Stimulated activated CD4-positive, alpha-beta T cell treated with anti-CD3 and anti-CD28 coated beads, TNF-alpha, amount 100 ng/mL, for 4 hours (primary cell): Measurements from ENCODE around the gene POMGNT1.

Source experiments
- DNase-seq, 3 experiments: peaks; one replicate each; pipeline ENCODE4 v3.0.0-alpha.2; 2020; ENCODE audit warnings: low read depth in 3 of 3

POMGNT1 gene

GRCh38 chr1:46183079-46183847, 15.0 kb downstream of the POMGNT1 start:
- DNase-seq: no peak

GRCh38 chr1:46181343-46182260, 16.6 kb downstream of the POMGNT1 start:
- no peak for DNase-seq

DNA sequence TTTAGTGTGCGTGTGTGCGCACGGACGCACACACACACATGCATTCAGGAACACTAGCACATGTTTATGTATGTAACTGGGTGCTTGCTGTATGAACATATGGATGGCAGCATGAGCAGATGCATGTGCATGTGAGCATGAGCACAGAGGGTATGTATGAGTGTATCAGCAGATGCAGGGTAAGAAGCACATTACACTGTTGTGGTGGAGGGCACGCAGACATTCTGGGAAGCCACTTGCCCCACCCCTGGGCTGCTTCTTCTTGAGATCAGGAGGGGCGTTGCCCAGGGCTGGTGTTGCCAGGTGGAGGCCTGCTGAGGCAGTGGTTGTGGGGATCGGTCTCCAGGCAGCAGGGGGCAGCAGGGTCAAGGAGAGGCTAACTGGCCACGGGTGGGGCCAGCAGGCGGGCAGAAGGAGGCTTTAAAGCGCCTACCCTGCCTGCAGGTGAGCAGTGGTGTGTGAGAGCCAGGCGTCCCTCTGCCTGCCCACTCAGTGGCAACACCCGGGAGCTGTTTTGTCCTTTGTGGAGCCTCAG, 18.1 kb downstream of the POMGNT1 start:
- no peak for DNase-seq

DNA sequence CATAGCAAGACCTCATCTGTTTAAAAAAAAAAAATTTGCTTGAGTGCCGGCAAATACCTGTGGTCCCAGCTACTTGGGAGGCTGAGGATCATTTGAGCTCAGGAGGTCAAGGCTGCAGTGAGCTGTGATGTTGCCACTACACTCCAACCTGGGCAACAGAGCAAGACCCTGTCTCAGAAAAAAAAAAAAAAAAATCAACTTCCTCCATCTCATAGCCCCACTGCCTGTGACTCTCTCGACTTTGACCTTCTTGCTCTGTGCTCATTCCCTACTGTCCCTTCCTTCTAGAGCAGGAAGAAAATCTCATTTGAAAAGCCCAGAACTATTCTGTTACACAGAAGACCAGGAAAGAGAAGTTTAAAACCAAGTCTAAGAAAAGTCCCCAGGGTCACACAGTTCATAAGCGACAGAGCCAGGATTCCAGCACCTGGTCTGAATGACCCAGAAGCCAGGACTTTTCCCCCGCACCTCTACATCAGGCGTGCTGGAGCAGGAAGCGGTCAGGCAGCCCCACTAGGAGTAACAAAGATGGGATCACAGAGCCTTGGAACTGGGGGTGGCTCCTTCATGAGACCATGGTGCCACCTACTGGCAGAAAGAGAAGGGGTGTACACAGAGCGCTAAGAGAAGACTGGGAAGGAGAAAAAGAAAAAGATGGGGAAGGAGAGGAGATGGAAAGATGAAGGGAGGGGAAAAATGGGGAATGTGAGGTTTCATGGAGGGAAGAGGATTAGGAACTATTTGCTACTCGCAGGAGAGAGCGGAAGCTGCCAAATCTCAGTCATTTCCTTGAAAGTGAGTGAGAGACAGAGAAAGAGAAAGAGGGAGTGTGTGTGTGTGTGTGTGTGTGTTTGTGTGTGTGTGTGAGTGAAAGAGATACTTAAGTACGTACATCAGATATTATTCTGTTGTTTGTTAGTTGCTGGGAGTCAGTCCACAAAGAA, 18.8 kb downstream of the POMGNT1 start:
- peak in 1 of 3 experiments; percentile 32 for DNase-seq

GRCh38 chr1:46176211-46176865, 21.9 kb downstream of the POMGNT1 start, which contains the start of gene P3R3URF:
TSS of gene P3R3URF (minus strand) at chr1:46176488. CDS start at chr1:46176471, 17 bp downstream.
- DNase-seq: no peak

DNA sequence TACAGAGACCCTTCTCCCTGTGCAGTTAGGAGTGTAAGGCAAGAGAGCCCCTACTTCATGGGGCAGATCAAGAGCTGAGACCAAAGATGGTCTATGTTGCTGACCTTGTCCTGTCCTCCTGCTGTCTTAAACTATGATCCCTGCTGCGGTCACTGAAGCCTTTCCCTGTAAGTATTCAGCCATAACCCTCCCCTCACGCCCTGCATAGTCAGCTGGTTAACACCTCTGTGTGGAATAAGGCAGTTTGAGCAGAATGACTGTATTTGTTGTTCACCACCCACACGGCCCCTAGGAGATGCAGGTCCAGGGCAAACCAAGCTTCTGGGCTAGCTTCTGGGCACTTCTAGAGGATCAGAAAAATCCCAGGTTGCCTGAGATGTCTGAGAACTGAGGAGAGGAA, 23.0 kb downstream of the POMGNT1 start:
- DNase-seq: no peak

DNA sequence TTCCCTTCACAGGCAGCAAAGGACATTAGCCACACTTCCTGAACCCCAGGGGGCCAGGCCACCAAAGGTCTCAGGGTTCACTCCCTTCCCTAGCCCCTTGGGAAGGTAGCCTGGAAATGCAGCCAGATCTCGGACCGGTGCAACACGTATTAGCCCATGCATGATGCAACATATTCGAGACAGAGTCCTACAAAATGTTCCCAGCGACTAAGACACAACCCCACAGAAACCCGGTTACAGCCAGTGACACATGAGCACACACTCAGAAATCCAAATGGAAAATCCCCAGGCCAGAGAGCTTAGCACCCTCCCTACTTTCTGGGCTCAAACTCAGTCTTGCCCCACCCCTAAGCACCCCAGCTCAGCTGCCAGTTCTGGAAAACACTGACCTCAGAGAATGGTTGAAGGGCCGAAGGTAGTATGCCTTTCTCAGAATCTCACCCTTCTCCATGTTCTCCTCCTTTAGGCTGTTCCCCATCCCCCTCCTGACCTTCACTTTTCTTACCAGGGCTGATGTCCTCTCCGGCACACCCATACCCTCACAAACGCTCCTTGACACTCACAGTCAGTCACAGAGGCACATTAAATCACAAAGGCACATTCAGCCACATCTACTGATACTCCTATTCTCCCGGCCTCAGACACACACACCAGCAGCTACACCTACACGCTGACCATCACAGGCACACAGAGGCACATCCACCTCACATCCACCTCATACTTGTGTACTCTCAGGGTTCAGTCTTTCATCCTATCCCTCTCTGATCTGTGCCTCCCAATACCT, 23.6 kb downstream of the POMGNT1 start, which contains the start of gene TSPAN1:
TSPAN1 (plus strand) TSS at position 640 of the 784 bp plus-strand sequence. CDS start 6,021 bp downstream, outside the sequence.
- DNase-seq: no peak

DNA sequence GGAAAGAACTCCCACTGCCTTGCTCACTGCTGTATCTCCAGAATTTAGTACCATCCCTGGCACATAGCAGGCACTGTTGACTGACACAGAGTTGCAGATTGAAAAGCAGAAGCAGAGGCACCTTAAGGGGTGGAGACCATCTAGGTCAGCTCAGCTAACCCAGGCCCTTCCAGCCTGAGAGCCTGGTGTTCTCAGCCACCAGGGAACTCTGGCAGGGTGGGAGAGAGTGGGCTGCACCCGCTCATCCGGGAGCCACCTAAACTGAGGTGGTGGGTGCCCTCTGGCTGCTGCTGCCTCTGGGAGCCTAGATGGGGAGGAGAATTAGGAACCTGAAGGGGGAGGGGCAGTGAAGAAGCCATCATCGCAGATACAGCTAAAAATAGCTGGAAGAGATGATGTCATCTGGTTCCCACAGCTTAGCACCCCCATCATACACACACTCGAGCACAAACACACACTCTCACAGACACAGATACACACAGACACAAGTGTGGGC, 24.8 kb downstream of the POMGNT1 start:
- DNase-seq: no peak

- DNase-seq: no peak
These were observed 25.9 kb downstream of the POMGNT1 start for GRCh38 chr1:46172321-46172720.

DNA sequence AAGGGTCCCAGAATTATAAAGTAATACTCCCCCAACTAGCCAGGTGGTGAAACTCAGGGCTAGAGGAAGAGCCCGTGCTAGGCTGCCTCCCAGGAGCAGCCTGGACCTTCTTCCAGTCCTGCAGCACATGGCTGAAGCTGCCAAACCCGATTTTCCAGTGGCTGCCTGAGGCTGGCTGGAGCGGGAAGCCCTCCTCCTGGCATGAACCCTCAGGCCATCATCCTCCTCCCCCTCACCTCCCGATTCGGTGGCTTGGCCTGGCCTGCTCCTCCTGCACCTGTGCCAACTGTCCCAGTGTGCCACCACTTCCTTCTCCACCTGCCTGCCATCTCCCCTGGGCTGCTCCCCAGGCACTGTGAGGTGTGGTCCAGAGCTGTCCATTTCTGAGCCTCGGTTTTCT, 26.4 kb downstream of the POMGNT1 start:
- no peak for DNase-seq

DNA sequence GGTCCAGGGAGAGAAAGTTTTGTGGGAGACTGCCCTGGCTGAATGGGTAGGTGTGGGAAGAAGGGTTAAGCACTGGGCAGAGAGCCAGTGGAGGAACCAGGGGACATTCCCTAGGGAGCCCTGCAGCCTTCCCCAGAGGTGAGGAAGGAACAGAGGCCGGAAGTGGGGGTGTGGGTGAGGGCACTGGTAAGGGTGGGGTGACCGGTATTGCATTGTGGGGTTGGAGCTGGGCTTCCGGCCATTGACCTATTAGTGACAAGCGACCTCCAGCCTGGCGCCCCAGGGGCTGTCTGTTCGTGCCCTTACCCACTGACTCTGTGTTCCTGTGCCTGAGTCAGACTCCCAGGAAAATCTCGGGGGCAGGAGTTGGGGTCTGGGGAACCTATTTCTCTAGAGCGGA, 26.9 kb downstream of the POMGNT1 start:
- no peak for DNase-seq

GRCh38 chr1:46169811-46170454, 28.3 kb downstream of the POMGNT1 start:
- DNase-seq: no peak

GRCh38 chr1:46168477-46168876, 29.8 kb downstream of the POMGNT1 start:
- no peak for DNase-seq

- peak; percentile 3 to 23 (median 21) for DNase-seq
These were observed 31.4 kb downstream of the POMGNT1 start for GRCh38 chr1:46166521-46167462.

DNA sequence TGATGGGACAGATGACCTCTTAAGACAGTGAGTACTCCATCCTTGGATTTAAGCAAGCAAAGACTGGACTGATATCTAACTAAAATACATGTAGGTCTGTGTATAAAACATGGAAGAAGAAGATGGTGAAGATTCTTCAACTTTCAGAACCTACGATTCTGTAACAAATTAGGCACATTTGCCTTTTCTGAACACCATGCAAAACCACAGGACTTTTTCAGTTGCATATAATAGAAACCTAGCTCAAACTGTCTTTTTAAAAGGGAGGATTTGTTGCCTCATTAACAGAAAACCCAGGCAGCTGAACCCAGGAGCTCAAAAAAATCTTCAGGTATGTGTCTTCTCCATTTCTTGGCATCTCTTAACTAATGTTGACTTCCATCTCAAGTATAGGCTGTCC, 38.0 kb downstream of the POMGNT1 start:
- DNase-seq: no peak

DNA sequence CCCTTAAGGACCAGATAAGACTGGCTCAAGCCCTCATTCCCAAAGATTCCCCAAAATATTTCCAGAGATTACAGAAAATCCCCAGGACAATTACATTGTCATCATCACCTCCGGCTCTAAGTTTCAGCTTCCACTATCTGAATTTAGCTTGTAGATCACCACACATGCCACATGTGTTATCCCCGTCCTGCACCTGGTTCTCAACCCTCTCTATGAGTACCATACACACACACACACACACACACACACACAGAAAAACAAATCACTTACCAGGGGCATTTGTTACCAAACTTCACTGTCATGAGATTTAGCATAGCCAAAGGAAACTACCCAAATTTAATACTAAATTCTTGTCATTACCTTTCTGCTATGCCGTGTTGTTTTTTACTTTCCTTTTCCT, 38.7 kb downstream of the POMGNT1 start:
- no peak for DNase-seq

DNA sequence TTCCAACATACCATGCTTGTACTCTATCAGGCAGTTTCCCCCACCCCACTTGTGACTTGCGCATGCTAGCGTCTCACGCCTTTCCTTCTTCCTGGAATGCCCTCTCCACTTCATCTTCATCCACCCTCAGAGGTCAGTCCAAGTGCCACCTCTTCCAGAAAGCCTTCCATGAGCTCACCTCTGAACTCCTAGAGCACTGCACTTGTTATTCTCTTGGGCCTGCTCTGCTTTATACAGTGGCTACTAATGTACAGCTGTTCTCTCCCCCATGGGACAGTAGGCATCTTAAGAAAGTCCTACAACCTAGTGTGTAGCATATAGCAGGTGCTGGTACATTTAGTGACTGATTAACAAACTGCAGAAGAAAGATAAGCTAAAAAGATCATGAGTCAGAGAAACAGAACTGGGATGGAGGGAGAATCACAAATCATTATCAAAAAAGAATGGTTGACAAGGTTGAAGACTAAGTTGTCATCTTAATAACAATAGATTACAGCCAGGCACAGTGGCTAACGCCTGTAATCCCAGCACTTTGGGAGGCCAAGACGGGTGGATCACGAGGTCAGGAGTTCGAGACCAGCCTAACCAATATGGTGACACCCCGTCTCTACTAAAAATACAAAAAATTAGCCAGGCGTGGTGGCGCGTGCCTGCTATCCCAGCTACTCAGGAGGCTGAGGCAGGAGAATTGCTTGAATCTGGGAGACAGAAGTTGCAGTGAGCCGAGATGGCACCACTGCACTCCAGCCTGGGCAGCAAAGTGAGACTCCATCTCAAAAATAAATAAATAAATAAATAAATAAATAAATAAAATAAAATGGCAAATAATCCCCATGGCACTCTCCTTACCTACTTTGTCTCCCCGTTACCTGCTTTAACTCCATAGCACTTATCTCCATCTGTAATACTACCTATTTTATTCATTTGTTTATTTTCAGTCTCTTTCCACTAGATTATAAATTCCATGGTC, 39.6 kb downstream of the POMGNT1 start:
- DNase-seq: no peak
